ENCODE results near the gene QSER1.
"Not testable (repeated sequence)": the region's sequence is repeated elsewhere in the genome, so short reads cannot be mapped to it uniquely, and the experiment has no call there.

Gene QSER1

DNA sequence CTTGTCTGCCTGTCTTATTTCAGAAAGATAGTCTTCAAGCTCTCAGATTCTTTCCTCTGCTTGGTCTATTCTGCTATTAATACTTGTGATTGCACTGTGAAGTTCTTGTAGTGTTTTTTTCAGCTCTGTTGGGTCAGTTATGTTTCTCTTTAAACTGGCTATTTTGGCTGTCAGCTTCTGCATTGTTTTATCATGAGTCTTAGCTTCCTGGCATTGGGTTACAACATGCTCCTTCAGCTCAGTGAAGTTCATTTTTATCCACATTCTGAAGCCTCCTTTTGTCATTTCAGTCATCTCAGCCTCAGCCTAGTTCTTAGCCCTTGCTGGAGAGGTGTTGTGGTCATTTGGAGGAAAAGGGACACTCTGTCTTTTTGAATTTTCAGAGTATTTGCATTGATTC lies 107.6 kb downstream of the QSER1 start:
- DNase-seq: no peak

DNA sequence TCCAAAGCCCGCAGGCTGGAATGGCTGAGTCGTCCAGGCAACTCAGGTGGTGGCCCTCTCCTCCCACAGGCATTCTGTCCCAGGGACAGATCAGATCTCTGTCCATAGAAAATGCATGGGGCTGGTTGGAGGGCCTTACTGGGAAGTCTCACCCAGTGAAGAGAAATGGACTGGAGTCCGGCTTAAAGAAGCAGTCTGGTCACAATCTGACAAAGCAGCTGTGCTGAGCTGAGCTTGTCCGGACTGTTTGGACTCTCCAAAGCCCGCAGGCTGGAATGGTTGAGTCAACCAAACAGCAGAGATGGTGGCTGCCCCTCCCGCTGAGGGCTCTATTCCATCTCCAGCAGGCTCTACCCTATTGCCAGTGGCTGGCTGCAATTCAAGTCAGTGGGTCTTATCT lies 108.7 kb downstream of the QSER1 start:
- no peak for DNase-seq

DNA sequence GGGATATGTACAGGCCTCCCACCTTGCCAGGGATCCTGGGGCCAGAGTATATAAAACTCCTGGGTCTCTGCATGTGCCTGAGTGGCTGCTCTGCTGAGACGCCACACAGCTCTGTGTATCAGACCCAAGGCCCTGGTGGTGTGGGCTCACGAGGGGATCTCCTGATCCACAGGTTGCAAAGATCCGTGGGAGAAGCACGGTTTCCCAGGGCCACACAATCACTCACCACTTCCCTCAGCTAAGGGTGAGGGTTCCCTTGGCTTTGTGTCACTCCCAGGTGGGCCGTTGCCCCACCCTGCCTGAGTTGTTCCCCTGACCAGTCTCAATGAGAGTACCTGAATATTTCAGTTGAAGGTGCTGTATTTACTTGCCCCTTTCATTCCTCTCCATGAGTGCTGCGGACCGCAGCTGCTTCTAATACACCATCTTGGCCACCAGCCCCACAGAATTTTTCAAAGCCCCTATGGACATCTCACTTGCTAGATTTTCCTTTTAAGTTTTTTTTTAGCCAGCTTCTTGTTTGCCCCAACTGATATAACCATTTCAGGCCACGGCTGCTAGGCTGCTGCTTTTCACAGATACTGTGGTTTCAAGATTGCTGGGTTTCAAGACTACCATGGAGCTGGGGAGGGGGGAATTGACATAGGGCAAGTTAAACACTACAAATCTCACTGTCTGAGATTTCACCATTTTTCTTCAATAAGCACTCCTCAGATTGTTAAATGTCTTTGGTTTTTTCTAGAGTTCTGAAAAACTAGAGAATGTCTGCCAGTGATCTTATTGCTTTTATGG lies 109.3 kb downstream of the QSER1 start:
- no peak for DNase-seq

DNA sequence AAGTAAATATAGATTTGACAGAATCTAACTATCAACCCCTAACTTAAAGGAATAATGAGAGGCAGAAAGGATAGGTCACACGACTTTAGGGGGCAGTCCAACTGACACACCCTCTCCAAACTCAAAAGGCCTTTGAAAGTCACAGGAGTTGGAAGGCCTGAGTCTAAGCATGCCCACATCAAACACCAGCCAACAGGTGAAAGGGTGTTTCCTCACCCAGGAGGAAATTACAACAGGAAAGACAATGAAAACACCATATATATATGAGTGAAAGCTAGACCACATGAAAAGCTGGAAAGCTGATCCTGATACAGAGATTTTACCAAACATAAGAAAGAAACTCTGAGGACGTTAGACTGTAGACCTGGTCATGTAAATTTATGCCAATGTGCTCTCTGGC lies 112.6 kb downstream of the QSER1 start:
- DNase-seq: no peak

DNA sequence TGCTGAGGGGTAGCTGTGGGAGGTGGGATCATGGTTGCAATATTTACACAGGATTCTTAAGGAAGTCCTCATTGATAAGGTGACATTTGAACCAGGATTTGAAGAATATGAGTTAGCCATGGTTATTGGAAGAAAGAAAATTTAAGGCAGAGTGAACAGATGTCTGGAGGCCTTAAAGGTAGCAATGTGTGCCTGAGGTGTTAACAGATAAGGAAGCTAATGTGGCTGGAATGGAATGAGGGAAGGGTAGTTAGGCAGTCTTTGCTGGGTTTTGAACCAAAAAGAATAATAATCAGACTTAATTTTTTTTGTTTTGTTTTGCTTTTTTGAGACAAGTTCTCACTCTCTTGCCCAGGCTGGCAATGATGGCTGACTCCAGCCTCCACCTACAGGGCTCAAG lies 113.4 kb downstream of the QSER1 start:
- no peak for DNase-seq

DNA sequence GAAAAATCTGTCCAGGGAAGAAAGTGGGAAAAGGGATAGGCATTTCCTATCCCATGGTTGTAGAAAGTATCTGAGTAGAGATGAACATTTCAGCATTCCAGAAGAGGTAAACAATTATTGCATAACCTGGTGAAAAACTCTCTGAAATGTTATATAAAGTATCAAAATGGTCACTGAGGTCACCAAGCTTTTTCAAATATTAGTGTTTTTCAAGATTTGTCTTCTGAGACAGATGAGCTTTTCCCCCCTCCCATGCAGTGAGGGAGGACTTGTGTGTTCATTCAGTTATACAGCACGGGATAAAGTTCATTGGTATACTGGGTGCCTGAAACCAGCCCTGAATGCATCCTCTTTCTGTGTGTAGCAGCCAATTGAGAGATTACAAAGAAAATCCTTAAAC lies 121.1 kb downstream of the QSER1 start:
- DNase-seq: no peak

DNA sequence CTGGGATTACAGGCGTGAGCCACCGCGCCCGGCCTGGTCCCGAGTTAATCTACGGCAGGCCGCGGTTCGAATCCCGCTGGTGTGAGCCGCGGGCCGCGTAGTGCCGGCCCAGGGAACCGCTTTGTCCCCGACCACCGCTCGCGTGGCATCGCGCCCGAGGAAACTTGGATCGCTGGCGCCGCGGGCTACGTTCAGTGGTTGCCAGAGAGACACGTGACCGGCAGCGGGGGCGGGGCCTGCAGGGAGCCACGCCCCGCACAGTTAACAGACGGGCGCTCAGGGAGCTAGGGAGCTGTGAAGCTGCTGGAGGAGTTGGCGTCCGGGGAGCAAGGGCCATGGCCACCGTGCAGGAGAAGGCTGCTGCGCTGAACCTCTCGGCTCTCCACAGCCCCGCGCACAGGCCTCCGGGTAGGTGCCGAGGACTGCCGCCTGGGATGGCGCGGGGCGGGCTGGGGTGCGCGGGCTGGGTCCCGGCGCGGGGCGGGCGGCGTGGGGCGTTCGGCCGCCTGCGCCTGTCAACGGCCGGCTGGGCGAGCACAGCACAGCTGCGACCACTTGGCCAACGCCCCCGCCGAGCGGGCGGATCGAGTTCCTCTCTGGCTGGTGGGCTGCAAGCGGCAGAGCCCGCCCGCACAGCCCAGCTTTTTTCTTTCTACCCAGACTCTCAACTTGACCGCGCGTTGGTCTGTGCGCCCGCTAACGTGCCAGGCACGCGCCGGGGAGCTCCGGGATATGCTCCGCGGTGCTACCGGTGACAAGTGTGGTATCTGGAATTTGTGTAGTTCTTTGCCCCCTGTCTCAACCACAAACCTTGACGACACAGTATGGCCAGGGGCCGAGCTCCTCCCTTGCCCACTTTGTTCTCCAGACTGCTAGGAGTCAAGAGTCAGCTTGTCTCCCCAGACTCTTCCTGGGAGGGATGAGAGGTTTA lies 123.3 kb downstream of the QSER1 start, which contains the start of gene DEPDC7:
DEPDC7 (plus strand) TSS at position 258 of the 931 bp plus-strand sequence; CDS start at position 336, 78 bp downstream.
- DNase-seq: peak; percentile 18 to 95 (median 84)

DNA sequence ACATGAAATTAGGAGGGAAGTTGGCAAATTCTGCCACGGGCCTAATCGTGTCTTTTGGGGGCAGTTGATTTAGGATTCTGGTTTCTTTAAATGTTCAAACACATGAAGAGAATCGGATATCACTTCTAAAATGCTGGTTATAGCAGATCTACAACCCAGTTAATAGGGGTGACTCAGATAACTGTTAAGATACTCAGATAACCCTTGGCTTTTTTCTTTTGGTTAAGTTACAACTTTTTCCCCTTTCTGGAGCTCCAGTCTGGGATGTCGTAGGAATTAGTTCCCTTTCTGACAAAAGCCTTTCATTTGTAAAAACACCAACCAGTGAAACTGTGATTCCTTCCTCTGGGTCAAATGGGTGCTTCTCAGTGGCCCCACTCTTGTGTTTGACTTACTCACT lies 124.0 kb downstream of the QSER1 start:
- no peak for DNase-seq

DNA sequence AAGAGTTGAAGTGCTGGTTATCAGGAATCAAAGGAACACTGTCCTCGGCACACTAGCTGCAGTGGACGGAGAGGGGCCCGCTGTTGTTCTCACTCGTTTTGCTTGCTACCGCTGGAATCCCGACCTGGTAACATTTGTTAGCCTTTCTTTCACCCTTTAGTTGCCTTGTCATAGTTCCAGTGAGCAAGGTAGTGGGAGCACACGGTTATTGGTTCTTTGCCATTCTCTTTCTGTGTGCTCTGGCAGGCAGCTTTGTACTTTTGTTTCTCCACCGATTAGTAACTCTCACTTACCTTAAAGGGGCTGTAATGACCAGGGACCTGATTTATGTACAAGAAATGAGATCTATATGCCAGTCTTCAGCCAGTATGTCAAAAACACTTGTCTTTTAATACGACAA lies 124.9 kb downstream of the QSER1 start:
- no peak for DNase-seq

DNA sequence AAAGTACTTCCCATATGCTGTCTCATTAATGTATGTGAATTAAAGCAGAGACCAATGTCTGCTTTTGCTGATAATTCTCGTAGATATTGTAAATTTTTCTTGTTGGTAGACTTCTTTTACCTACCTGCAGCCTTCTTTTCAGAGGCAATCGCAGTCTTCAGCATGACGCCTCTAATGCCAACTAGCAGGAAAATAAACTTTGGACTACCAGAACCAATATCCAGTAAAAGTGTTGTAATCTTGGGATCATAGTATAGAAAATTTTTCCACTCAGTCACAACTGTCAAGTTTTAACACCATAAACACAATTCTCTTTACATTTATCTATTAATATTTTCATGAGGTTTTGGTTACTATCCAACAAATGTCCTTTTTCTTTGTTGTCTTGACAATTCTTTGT lies 125.4 kb downstream of the QSER1 start:
- DNase-seq: no peak

DNA sequence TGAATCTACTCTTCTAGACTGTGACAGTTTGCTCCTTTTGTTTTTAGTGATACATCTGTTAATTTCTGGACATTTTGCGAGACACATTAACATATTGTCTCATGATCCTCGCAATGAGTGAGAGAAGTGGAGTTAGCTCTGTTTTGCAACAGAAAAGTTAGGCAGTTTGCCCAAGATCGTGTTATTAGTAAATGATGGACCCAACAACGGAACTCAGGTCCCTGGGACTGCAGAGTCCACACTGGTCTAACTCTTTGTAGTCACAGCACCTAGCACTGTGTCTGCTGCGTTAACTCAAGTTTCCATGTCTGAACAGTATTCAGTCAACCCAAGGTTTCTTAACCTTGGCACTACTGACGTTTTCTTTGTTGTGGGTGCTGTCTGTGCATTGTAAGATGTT lies 126.2 kb downstream of the QSER1 start:
- DNase-seq: no peak

DNA sequence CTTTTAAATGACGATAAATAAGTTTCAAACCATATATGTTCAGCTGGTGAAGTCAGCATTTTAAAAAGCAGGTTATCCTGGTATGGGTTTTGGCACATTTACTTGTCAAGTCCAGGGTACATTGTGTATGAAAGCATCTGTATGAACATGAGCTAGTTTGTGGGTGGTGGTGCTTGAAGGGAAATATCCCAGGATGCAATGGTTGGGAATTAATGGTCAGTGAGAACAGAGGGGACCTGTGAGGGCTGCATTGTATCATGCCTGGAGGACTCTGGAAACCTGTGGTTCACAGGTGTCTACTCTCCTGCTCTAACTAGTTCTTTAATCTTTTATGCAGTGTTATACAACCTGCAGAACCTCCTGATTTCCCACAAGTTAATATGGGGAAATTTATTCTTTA lies 128.9 kb downstream of the QSER1 start:
- DNase-seq: no peak

DNA sequence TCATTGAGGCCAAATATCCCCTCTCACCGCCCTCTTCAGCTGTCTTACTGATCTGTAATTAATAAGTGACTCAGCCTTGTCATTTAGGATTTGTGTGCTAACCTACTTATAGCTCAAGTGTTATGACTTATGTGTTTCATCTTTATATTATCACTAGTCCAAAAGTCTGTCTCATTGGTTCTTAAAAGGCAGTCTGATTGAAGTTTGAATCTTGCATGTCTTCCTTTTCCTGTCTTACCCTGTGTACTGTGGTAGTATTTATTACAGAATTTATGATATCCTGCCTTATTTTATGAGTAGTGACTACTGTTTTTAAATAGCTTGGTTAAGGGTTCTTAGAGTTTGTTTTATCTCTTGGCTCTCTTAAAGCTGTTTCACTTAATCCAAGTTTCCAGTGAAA lies 129.3 kb downstream of the QSER1 start:
- DNase-seq: no peak

DNA sequence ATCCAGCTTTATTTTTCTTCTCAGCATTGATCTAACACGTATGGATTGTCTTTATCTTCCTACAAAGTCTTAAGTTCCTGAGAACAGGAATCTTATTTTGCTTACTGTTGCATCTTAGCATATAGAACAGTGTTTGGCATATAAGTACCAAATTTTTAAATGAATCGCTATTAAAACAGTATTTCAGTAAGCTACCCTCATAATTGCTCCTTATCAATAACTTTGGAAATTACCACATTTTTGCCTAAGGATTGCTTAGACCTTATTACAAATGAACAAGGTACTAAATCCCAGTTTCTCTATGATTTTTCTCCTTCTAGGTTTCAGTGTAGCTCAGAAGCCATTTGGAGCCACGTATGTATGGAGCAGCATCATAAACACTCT lies 132.7 kb downstream of the QSER1 start:
- DNase-seq: no peak

DNA sequence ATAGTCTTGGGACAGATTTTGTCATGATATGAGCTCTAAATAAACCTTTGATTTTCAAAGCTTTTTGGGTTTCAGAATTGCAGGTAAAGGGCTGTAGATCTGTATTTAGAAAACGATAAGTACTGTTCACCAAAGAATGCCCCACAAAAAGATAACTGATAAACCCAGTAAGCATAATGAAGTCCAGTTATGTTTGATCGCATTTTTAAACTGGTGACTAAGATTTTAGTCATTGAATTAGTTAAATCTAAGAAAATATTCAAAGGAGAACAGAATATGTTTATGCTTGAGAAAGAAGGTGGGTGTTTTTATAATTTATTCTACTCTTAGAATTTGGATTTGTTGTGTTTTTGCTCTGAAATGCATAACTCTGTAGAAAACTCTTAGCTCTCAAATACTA lies 134.6 kb downstream of the QSER1 start:
- no peak for DNase-seq

DNA sequence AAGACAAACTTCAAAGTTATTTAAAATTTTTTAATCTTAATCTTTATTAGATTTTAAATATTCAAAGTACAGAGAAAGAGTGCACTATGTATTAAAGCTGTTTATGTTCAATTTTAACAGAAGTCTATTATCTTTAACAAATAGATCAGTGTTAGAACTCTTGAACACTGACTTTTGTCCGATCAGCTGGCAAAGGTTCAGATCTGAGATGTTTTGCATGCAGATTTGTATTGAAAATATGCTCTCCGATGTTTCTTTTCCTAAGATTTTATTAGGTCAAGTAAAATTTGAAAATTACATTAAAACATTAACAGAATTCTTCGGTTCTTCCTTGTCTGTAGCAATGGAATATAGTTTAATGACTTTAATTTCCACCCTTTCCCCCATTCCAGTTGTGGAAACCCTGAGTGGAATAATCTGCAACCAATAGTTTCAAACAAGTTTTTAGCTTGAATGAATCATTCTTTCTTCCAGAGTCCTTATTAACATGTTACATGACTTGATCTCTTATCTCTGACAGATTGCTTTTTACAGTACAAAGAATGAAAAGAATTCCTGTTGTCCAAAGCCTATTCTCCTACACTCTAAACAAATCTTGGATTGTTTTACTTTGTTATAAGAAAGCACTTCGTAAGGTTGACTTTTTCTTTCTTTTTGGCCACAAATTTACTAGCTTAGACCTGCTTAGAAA lies 135.4 kb downstream of the QSER1 start:
- no peak for DNase-seq

DNA sequence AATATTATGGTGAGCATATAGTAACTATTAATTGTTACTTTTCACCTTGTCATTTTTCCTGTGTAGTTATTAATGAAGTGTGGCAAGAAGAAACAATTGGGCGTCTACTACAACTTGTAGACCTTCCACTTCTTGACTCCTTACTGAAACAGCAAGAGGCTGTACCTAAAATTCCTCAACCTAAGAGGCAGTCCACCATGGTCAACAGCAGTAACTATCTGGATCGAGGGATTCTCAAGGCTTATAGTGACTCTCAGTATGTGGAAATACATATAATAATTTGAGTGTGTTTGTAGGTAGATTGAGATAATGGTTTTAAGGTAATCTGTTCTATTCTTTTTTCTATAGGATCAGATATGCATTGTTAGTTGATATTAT lies 135.9 kb downstream of the QSER1 start:
- DNase-seq: no peak

DNA sequence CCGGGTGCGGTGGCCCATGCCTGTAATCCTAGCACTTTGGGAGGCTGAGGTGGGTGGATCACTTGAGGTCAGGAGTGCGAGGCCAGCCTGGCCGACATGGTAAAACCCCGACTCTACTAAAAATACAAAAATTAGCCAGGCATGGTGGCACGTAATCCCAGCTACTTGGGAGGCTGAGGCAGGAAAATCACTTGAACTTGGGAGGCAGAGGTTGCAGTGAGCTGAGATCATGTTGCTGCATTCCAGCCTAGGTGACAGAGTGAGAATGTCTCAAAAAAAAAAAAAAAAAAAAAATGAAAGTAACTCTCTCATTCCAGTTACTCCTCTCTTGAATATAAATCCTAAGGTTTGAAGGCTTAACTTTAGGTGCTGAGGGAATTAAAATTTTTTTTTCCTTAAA lies 136.6 kb downstream of the QSER1 start:
- not testable (repeated sequence) for DNase-seq
